ENCODE measurements around the gene ABCC4.

The ABCC4 gene

GRCh38 chr13:95106562-95106961 lies 194.7 kb downstream of the ABCC4 start:
- DNase-seq, result no peak

- DNase-seq, result no peak
These were observed 200.5 kb downstream of the ABCC4 start for GRCh38 chr13:95100525-95101433.

GRCh38 chr13:95099541-95099940 lies 201.7 kb downstream of the ABCC4 start:
- no peak for DNase-seq

GRCh38 chr13:95098916-95099315 lies 202.3 kb downstream of the ABCC4 start:
- no peak for DNase-seq

- no peak for DNase-seq
These were observed 209.5 kb downstream of the ABCC4 start for GRCh38 chr13:95091755-95092154.

GRCh38 chr13:95087746-95088305 lies 213.4 kb downstream of the ABCC4 start:
- no peak for DNase-seq

- no peak for DNase-seq
These were observed 214.5 kb downstream of the ABCC4 start for GRCh38 chr13:95086761-95087160.

- no peak for DNase-seq
These were observed 217.5 kb downstream of the ABCC4 start for GRCh38 chr13:95083758-95084157.

- DNase-seq, result no peak
These were observed 218.2 kb downstream of the ABCC4 start for GRCh38 chr13:95083066-95083465.

GRCh38 chr13:95075506-95075905 lies 225.7 kb downstream of the ABCC4 start:
- DNase-seq, result no peak

- DNase-seq, result no peak
These were observed 226.4 kb downstream of the ABCC4 start for GRCh38 chr13:95074820-95075219.

GRCh38 chr13:95073747-95074311 lies 227.4 kb downstream of the ABCC4 start:
- DNase-seq, result no peak

- DNase-seq, result no peak
These were observed 233.9 kb downstream of the ABCC4 start for GRCh38 chr13:95067303-95067702.

GRCh38 chr13:95060014-95060519 lies 241.2 kb downstream of the ABCC4 start:
- no peak for DNase-seq

- DNase-seq, result no peak
These were observed 241.9 kb downstream of the ABCC4 start for GRCh38 chr13:95059306-95059705.

- DNase-seq, result no peak
These were observed 242.6 kb downstream of the ABCC4 start for GRCh38 chr13:95058680-95059079.

GRCh38 chr13:95056266-95056665 lies 245.0 kb downstream of the ABCC4 start:
- no peak for DNase-seq

GRCh38 chr13:95050800-95051615 lies 250.2 kb downstream of the ABCC4 start:
- DNase-seq, result no peak

- DNase-seq, result no peak
These were observed 251.5 kb downstream of the ABCC4 start for GRCh38 chr13:95049772-95050171.

- DNase-seq, result no peak
These were observed 256.6 kb downstream of the ABCC4 start for GRCh38 chr13:95044452-95045205.

- no peak for DNase-seq
These were observed 261.8 kb downstream of the ABCC4 start for GRCh38 chr13:95039415-95039814.

GRCh38 chr13:95038949-95039348 lies 262.3 kb downstream of the ABCC4 start:
- DNase-seq, result no peak
